ENCODE measurements around the gene SIK3.
"Not testable (repeated sequence)": the region's sequence is repeated elsewhere in the genome, so short reads cannot be mapped to it uniquely, and the experiment has no call there.

SIK3 gene

GRCh38 chr11:116837231-116838091 lies 260.8 kb downstream of the SIK3 start, which contains the start of gene APOA1:
APOA1 (minus strand) TSS chr11:116837622; CDS start chr11:116837387, 235 bp downstream.
- DNase-seq (ENCODE audit: low spot score) = no peak

DNA sequence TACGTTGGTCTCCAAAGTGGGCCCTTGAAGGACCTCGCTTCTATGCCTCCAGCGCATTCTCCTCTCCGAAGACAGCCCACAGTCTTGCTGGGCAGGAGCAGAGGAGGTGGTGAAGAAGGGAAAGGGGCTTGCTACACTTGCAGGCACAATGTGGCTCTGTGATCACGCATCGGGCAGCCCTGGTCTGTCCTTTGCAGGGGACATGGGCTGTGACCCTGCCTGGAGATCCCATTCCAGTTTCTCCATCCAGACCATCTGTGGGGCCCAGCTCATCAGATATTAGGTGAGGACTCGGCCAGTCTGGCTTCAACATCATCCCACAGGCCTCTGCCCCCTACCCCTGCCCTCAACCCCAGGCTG lies 261.6 kb downstream of the SIK3 start:
- no peak for DNase-seq (ENCODE audit: low spot score)

- peak; percentile 91 for DNase-seq (ENCODE audit: low spot score)
These were observed 262.2 kb downstream of the SIK3 start for GRCh38 chr11:116835791-116836631.

GRCh38 chr11:116835042-116835772 lies 263.0 kb downstream of the SIK3 start:
- DNase-seq (ENCODE audit: low spot score) = no peak

- DNase-seq (ENCODE audit: low spot score) = not testable (repeated sequence)
These were observed 263.6 kb downstream of the SIK3 start for GRCh38 chr11:116834535-116835041.

DNA sequence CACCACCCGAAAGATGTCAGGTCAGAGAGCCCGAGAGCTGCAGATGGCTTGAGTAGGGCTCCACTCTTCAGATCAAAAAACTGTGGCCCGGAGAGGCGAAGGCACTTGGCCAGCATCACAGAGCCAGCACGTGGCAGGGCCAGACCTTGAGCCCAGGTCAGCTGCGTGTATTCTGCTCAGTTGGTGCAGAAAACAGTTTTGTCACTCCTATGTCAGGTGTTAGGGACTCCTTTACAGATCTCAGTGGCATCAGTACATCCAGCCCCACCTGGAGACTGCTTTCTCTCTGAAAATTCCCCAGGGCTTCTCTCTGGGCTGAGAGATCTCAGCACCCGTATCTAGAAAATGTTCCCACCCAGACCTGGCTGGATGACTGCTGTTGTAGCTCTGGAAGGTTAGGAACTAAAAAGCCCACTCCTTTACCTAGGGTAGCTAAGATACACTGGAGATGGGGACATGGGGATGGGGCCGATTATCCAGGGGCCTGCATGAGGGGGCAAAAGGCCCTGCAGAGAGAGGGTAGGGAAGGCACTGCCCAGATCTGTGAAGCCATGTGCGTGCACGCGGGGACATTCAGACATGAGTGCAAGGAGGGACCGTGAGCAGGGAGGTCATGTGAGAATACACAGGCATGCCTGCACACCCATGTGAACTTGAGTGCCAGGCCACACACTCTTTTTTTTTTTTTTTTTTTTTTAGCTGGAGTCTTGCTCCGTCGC lies 264.3 kb downstream of the SIK3 start:
- no peak for DNase-seq (ENCODE audit: low spot score)

GRCh38 chr11:116833491-116833815 lies 264.8 kb downstream of the SIK3 start:
- no peak for DNase-seq (ENCODE audit: low spot score)

GRCh38 chr11:116832350-116833290 lies 265.6 kb downstream of the SIK3 start:
- DNase-seq (ENCODE audit: low spot score) = no peak

DNA sequence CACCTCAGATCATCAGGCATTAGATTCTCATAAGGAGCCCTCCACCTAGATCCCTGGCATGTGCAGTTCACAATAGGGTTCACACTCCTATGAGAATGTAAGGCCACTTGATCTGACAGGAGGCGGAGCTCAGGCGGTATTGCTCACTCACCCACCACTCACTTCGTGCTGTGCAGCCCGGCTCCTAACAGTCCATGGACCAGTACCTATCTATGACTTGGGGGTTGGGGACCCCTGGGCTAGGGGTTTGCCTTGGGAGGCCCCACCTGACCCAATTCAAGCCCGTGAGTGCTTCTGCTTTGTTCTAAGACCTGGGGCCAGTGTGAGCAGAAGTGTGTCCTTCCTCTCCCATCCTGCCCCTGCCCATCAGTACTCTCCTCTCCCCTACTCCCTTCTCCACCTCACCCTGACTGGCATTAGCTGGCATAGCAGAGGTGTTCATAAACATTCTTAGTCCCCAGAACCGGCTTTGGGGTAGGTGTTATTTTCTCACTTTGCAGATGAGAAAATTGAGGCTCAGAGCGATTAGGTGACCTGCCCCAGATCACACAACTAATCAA lies 266.4 kb downstream of the SIK3 start:
- no peak for DNase-seq (ENCODE audit: low spot score)

DNA sequence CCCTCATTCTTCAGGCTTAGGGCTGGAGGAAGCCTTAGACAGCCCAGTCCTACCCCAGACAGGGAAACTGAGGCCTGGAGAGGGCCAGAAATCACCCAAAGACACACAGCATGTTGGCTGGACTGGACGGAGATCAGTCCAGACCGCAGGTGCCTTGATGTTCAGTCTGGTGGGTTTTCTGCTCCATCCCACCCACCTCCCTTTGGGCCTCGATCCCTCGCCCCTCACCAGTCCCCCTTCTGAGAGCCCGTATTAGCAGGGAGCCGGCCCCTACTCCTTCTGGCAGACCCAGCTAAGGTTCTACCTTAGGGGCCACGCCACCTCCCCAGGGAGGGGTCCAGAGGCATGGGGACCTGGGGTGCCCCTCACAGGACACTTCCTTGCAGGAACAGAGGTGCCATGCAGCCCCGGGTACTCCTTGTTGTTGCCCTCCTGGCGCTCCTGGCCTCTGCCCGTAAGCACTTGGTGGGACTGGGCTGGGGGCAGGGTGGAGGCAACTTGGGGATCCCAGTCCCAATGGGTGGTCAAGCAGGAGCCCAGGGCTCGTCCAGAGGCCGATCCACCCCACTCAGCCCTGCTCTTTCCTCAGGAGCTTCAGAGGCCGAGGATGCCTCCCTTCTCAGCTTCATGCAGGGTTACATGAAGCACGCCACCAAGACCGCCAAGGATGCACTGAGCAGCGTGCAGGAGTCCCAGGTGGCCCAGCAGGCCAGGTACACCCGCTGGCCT lies 267.9 kb downstream of the SIK3 start:
- DNase-seq (ENCODE audit: low spot score) = no peak

- no peak for DNase-seq (ENCODE audit: low spot score)
These were observed 268.6 kb downstream of the SIK3 start, which contains the start of gene APOC3 for GRCh38 chr11:116829525-116830183. APOC3 (plus strand) TSS chr11:116829907; CDS start chr11:116830583, 676 bp downstream.

GRCh38 chr11:116828632-116829524 lies 269.4 kb downstream of the SIK3 start:
- no peak for DNase-seq (ENCODE audit: low spot score)

DNA sequence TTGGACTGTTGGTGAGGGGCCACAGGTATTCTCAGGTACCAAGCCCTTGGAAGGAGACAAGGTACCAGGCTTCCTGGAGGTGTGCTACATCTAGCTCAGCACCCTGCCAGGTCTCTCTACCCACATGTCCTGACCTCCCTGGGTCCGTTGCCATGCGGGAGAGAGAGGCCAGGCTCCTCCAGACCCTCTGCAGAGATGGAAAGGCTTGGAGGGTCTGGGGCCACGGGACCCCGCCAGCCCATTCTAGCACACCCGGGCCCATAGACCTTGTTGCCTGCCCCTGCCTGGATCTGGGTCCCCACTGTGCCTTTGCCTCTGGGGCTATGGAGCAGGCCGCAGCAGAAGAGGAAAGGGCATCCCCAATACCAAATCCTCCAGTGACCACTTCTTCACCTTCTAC lies 270.8 kb downstream of the SIK3 start:
- no peak for DNase-seq (ENCODE audit: low spot score)

- DNase-seq (ENCODE audit: low spot score) = no peak
These were observed 271.3 kb downstream of the SIK3 start for GRCh38 chr11:116826751-116827431.

- no peak for DNase-seq (ENCODE audit: low spot score)
These were observed 272.1 kb downstream of the SIK3 start for GRCh38 chr11:116825854-116826750.

DNA sequence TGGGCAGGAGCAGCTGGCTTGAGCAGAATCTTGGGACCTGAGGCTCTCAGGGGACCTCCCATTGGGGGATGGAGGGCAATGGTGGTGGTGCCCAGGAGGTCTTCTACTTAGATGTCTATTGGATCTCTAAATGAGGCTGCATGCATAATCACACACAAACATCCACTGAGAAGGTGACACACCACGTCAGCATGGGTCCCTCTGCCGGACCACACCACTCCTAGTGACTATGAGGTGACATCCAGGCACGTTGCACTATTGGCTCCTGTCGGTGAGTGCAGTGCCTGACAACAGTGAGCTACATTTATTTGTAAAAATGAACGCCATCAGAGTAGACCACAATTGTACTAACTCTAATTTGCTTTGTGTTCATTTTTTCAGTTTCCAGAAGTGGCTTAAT lies 272.8 kb downstream of the SIK3 start:
- DNase-seq (ENCODE audit: low spot score) = no peak
